GM12878 (cell line): Measurements from ENCODE around the gene VSIG8. TPM values are rescaled to one million over a fixed set of nuclear protein-coding genes. Genes with fewer than 3 reads are reported as not detected.
A peak's percentile ranks its signal among the peaks of the same experiment; 100 is the strongest.

ENCODE experiments used
- ATAC-seq: fragments of 200-7000 bp; cut with Tn5 transposase; 3 replicates; pipeline ENCODE4 v1.9.1; 2020; ENCODE audit warnings: mild to moderate bottlenecking, moderate library complexity
- BruUV-seq: library from RNA; stranded (reverse); fragments of 400-500 nt; replicated peaks from 2 replicates; lab custom pipeline; 2021; lab: Mats Ljungman, UMichigan
- CTCF ChIA-PET: fragments of 300-600 bp; sonication (Branson Sonifier 250); formaldehyde crosslinking; extraction: SDS; loops from one replicate; lab custom pipeline; 2021; ENCODE audit warnings: inconsistent platforms; lab: Yijun Ruan, JAX
- POLR2A ChIA-PET: fragments of 350-600 bp; formaldehyde crosslinking; extraction: SDS; loops from one replicate; lab custom pipeline; 2021; ENCODE audit warnings: inconsistent platforms; lab: Charles Lee
- RAD21 ChIA-PET: fragments of 300-600 bp; sonication (Branson Sonifier 250); formaldehyde crosslinking; loops from one replicate; lab custom pipeline; 2023; ENCODE audit warnings: antibody characterized with exemption; ENCODE audit not compliant: unreplicated experiment; lab: Charles Lee
- SMC1A ChIA-PET: fragments of 300-600 bp; sonication (Branson Sonifier 250); formaldehyde crosslinking; loops from one replicate; lab custom pipeline; 2023; ENCODE audit not compliant: unreplicated experiment, uncharacterized antibody; lab: Charles Lee
- DNase-seq: peaks from one replicate; pipeline ENCODE4 v3.0.0-alpha.2; 2011; ENCODE audit warnings: low read depth, low spot score
- FAIRE-seq: peaks from 3 replicates; lab custom pipeline; 2011; peaks lifted over from hg19 to GRCh38; lab: Jason Lieb, UNC
- H2AFZ ChIP-seq: 2 replicates; pipeline ENCODE4 v1.6.0; 2011; ENCODE audit warnings: low read depth, low read length, control low read depth; ENCODE audit not compliant: control insufficient read depth
- H3K27ac ChIP-seq: 2 replicates; pipeline ENCODE4 v1.5.1; 2011; ENCODE audit warnings: control low read depth; ENCODE audit not compliant: control insufficient read depth, insufficient read depth
- H3K27me3 ChIP-seq, 2 experiments: replicated peaks in 1 of 2; 2 replicates each; pipeline versions ENCODE4 v1.6.0 to v1.6.1; 2011; ENCODE audit warnings: low read length in 1 of 2; ENCODE audit not compliant: control insufficient read depth in 2 of 2, insufficient read depth in 2 of 2
- H3K36me3 ChIP-seq, 2 experiments: 2 replicates each; pipeline ENCODE4 v1.5.1; 2011; ENCODE audit warnings: low read length in 1 of 2; ENCODE audit not compliant: control insufficient read depth in 2 of 2, insufficient read depth in 2 of 2
- H3K4me1 ChIP-seq: 2 replicates; pipeline ENCODE4 v1.6.1; 2011; ENCODE audit warnings: mild to moderate bottlenecking, low read length, moderate library complexity, mixed read lengths; ENCODE audit not compliant: control insufficient read depth, insufficient read depth
- H3K4me2 ChIP-seq: 2 replicates; pipeline ENCODE4 v1.6.0; 2011; ENCODE audit warnings: control low read depth; ENCODE audit not compliant: control insufficient read depth, insufficient read depth
- H3K4me3 ChIP-seq: fragments of 200-600 bp; sonication (generic); 2 replicates; pipeline ENCODE4 v1.5.1; 2016
- H3K79me2 ChIP-seq: 2 replicates; pipeline ENCODE4 v1.6.0; 2011; ENCODE audit warnings: low read length; ENCODE audit not compliant: control insufficient read depth, insufficient read depth
- H3K9ac ChIP-seq: 2 replicates; pipeline ENCODE4 v1.8.0; 2011; ENCODE audit warnings: low read length, control low read depth, mixed read lengths; ENCODE audit not compliant: control insufficient read depth, insufficient read depth
- H3K9me3 ChIP-seq: replicated peaks from 3 replicates; pipeline ENCODE4 v1.5.1; 2011; ENCODE audit warnings: mild to moderate bottlenecking, low read length; ENCODE audit not compliant: control insufficient read depth, insufficient read depth
- H4K20me1 ChIP-seq: 2 replicates; pipeline ENCODE4 v1.6.0; 2011; ENCODE audit not compliant: control insufficient read depth, insufficient read depth
- FOXK2 ChIP-seq: fragments of 450-650 bp; IDR thresholded peaks from 2 replicates; pipeline ENCODE4 v1.6.1; 2017; ENCODE audit warnings: mild to moderate bottlenecking, moderate library complexity
- MTA2 ChIP-seq: fragments of 450-650 bp; IDR thresholded peaks from 2 replicates; pipeline ENCODE4 v1.6.1; 2016; ENCODE audit warnings: low read depth, mild to moderate bottlenecking, moderate library complexity
- STAT3 ChIP-seq: IDR thresholded peaks from 2 replicates; pipeline ENCODE4 v1.6.1; 2011; ENCODE audit warnings: low read depth, low read length, improper control_type of control experiment
- ZNF207 ChIP-seq: fragments of 450-650 bp; IDR thresholded peaks from 2 replicates; pipeline ENCODE4 v1.6.1; 2014; ENCODE audit warnings: antibody characterized with exemption, mild to moderate bottlenecking, borderline replicate concordance
- WGBS: methylation state at CpG from one replicate; pipeline ENCODE4 v1.1.6; 2016; ENCODE audit warnings: low lambda C conversion rate; ENCODE audit not compliant: insufficient replicate concordance, insufficient coverage; ENCODE audit errors: missing lambda C conversion rate; 5-methylcytosine and 5-hydroxymethylcytosine counted together
- in situ Hi-C: fragments of 300-500 bp; cut with MboI; formaldehyde crosslinking; loops from 9 replicates; pipeline ENCODE4 v1.14.3; 2018; ENCODE audit warnings: mixed read lengths
- intact Hi-C: fragments of 100-400 bp; cut with micrococcal nuclease; formaldehyde crosslinking; loops from one replicate; pipeline ENCODE4 v1.14.2; 2022; ENCODE audit not compliant: unreplicated experiment
- polyA plus RNA-seq, 11 experiments: library from polyadenylated mRNA; depleted of rRNA in 4 of 11; unstranded in 6 of 11; stranded (reverse) in 5 of 11; fragments of >200 nt; fragmentation: Nextera tagmentation in 4 of 11; fragmentation: Illumina TruSeq in 1 of 11; extraction: Ambion mirVana in 4 of 11; extraction: Trizol in 1 of 11; gene quantifications; 1 replicate in 1 of 11; 2 replicates in 10 of 11; pipeline versions ENCODE4 v1.2.1 to v1.2.3, GENCODE V29; 2011 to 2016; ENCODE audit warnings: inconsistent platforms in 2 of 11, missing spikeins in 2 of 11, low read depth in 1 of 11
- total RNA-seq, 4 experiments: library from RNA; depleted of rRNA in 3 of 4; stranded (reverse); fragments of >200 nt in 3 of 4; fragmentation: Illumina TruSeq in 1 of 4; extraction: Trizol in 1 of 4; gene quantifications; 2 replicates each; pipeline versions ENCODE4 v1.2.1 to v1.2.3, GENCODE V29; 2013 to 2021

Gene VSIG8
- total and polyA plus RNA-seq, 10 of the 15 experiments (the other 5 are each of a cell fraction or from before 2014, with no cell fraction given), result not detected

GRCh38 chr1:159911326-159912070 lies 49.0 kb upstream of the VSIG8 start:
- RAD21 ChIA-PET, result interaction anchor here (1.2 kb wide), 1 partner anchor 96 kb away, joined by 5 read pairs; no protein-coding TSS in a partner anchor
- H3K36me3 ChIP-seq, result no peaks in the 10 kb centered on the region; a peak in 2 of 4 replicates
- 45% methylated on average over 6 of the region's 6 CpGs for WGBS
- TF ChIP-seq FOXK2, result no peak
- TF ChIP-seq MTA2, result no peak
- TF ChIP-seq ZNF207, result no peak
- no peak for TF ChIP-seq STAT3
- SMC1A ChIA-PET, result interaction anchor here (1.0 kb wide), 1 partner anchor 15 kb away, joined by 4 read pairs; no protein-coding TSS in a partner anchor
- H3K9me3 ChIP-seq, result no peaks in the 10 kb centered on the region
- H3K4me3 ChIP-seq, result no peak overlapping the region
- no peak for DNase-seq
- CTCF ChIA-PET, result interaction anchor here (1.0 kb wide), 1 partner anchor 135 kb away, joined by 5 read pairs; no protein-coding TSS in a partner anchor
- ATAC-seq, result no peak
- POLR2A ChIA-PET, result interaction anchor here (0.9 kb wide), 1 partner anchor 11 kb away, joined by 3 read pairs; no protein-coding TSS in a partner anchor
- peak overlapping the region; percentile 19; the same call in 1 of the 2 replicates for H3K4me2 ChIP-seq
- H3K4me1 ChIP-seq, result peaks cover 26% of the 10 kb centered on the region
- in situ Hi-C loops (no loop called here), intact Hi-C loops (no loop called here)
- peak overlapping the region; percentile 40; the same call in 1 of the 2 replicates for H2AFZ ChIP-seq
- H3K9ac ChIP-seq, result peak overlapping the region; percentile 15; the same call in 1 of the 2 replicates
- BruUV-seq, result no TSS peak
- H4K20me1 ChIP-seq, result no peaks in the 10 kb centered on the region
- no peaks in the 10 kb centered on the region; the same call in 1 of the 2 replicates for H3K79me2 ChIP-seq
- peak overlapping the region; percentile 55 for H3K27ac ChIP-seq
- no peak for FAIRE-seq
- no peaks in the 10 kb centered on the region for H3K27me3 ChIP-seq
